ENCODE results near the gene CLDN19. TPM values are rescaled to one million over a fixed set of nuclear protein-coding genes. Genes with fewer than 3 reads are reported as not detected.

CLDN19 gene
- total and polyA plus RNA-seq, 2 donors from 2014 or later: 23.2 to 42.5 TPM

DNA sequence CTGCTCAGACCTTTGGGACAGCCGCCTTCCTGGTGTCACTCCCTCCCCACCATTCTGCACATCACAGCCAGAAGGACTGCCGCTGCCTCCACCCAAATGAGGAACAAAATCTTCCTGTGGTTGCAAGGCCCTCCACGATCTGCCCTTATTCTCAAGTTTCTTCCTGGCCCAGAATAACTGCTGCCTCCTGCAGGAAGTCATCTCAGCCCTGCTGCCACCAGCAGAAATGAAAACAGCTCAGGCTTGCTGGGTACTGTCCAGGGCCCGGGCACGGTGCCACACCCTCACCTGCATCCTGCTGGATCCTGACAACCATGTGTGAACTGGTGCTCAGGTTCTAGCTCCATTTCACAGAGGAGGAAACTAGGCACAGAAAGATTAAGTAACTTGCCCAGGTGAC, 2.8 kb downstream of the CLDN19 start:
- intact Hi-C loops (cut with DNase I): no loop called here
- no peak overlapping the region for H3K9ac ChIP-seq (ENCODE audit: low read length in 3 of 3)
- H3K9me3 ChIP-seq (ENCODE audit: control insufficient read depth in 2 of 3, insufficient read depth in 1 of 3, low read length in 3 of 3): no peaks in the 10 kb centered on the region
- H3K27ac ChIP-seq (ENCODE audit: low read depth in 2 of 2, low read length in 2 of 2): no peak overlapping the region
- H3K36me3 ChIP-seq (ENCODE audit: control insufficient read depth in 2 of 3, insufficient read depth in 3 of 3, low read length in 3 of 3): peaks cover 0 to 3% (median 0%) of the 10 kb centered on the region in 3 donors
- DNase-seq (peak in 1 of 5 donors; percentile 81), FAIRE-seq (no peak)
- TF ChIP-seq, protein P1, sequence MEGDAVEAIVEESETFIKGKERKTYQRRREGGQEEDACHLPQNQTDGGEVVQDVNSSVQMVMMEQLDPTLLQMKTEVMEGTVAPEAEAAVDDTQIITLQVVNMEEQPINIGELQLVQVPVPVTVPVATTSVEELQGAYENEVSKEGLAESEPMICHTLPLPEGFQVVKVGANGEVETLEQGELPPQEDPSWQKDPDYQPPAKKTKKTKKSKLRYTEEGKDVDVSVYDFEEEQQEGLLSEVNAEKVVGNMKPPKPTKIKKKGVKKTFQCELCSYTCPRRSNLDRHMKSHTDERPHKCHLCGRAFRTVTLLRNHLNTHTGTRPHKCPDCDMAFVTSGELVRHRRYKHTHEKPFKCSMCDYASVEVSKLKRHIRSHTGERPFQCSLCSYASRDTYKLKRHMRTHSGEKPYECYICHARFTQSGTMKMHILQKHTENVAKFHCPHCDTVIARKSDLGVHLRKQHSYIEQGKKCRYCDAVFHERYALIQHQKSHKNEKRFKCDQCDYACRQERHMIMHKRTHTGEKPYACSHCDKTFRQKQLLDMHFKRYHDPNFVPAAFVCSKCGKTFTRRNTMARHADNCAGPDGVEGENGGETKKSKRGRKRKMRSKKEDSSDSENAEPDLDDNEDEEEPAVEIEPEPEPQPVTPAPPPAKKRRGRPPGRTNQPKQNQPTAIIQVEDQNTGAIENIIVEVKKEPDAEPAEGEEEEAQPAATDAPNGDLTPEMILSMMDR (IDR thresholded peaks at IDR 0.05; ENCODE audit: borderline replicate concordance, extremely low read depth, insufficient read depth): no peak
- H3K4me1 ChIP-seq (ENCODE audit: control insufficient read depth in 2 of 3, insufficient read depth in 2 of 3, low read depth in 1 of 3, low read length in 3 of 3): peaks cover 0 to 6% (median 3%) of the 10 kb centered on the region in 3 donors
- H3K4me3 ChIP-seq (ENCODE audit: low read length in 3 of 3): no peak overlapping the region
- no peaks in the 10 kb centered on the region for H3K27me3 ChIP-seq (ENCODE audit: control insufficient read depth, insufficient read depth, low read length)

DNA sequence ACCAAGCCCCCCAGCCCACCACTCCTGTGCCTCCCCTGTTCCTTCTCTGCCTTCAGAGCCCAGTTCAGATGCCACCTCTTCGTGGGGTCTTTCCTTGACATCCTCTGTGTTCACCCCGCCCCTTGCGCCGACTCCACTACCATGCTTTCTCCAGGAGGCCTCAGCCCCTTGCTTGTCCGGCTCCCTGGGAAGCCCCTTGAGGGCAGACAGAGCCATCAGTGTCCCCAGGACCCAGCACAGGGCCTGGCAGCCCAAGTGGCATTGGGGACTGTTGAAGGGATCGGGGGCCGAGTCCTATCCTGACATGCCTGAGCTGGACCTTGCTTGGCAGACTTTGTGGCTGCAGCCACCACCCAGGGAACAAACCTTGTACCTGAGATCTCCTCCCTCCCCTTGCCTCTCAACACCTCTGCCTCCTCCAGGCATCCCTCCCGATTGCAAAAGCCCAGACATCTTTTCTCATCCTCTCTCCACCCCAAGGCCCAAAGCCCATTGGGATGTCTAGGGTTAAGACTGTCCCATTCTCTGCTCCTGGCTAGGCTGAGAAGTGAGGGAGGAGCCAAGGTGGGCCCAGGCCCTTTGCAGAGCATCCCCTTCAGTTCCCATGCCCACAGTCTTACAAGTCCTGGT, 3.4 kb downstream of the CLDN19 start:
- TF ChIP-seq, protein P1 (IDR thresholded peaks at IDR 0.05; ENCODE audit: borderline replicate concordance, extremely low read depth, insufficient read depth): no peak
- no peak for FAIRE-seq
- Histone ChIP-seq H3K4me3 (ENCODE audit: low read length in 3 of 3) (no peak overlapping the region), H3K36me3 (ENCODE audit: control insufficient read depth in 2 of 3, insufficient read depth in 3 of 3, low read length in 3 of 3) (peaks cover 0 to 3% (median 0%) of the 10 kb centered on the region in 3 donors), H3K9ac (ENCODE audit: low read length in 3 of 3) (no peak overlapping the region), H3K4me1 (ENCODE audit: control insufficient read depth in 2 of 3, insufficient read depth in 2 of 3, low read depth in 1 of 3, low read length in 3 of 3) (peaks cover 0 to 6% (median 3%) of the 10 kb centered on the region in 3 donors), H3K9me3 (ENCODE audit: control insufficient read depth in 2 of 3, insufficient read depth in 1 of 3, low read length in 3 of 3) (no peaks in the 10 kb centered on the region), H3K27me3 (ENCODE audit: control insufficient read depth, insufficient read depth, low read length) (no peaks in the 10 kb centered on the region), H3K27ac (ENCODE audit: low read depth in 2 of 2, low read length in 2 of 2) (no peak overlapping the region)
- intact Hi-C loops (cut with DNase I): no loop called here
- DNase-seq: peak in 1 of 5 donors; percentile 7

DNA sequence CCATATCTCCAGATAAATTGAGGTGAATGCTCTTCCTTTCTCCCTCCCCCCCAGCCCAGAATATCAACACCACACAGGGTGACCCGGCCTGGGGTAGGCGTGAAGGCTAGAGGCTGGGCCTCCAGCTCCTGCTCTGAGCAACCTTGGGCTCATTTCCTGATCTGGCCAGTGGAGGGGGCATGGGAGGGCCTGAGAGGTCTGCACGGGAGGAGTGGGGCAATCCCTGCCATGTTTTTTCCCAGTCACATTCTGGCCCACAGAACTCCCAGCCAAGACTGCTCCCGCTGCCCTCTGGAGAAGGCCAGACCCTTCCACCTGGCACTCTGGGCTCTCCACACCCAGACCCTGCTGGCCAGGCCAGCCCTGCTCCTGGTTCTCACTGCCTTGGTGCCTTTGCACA, 3.9 kb downstream of the CLDN19 start:
- peaks cover 0 to 3% (median 0%) of the 10 kb centered on the region in 3 donors for H3K36me3 ChIP-seq (ENCODE audit: control insufficient read depth in 2 of 3, insufficient read depth in 3 of 3, low read length in 3 of 3)
- H3K9ac ChIP-seq (ENCODE audit: low read length in 3 of 3): no peak overlapping the region
- H3K27ac ChIP-seq (ENCODE audit: low read depth in 2 of 2, low read length in 2 of 2): no peak overlapping the region
- H3K27me3 ChIP-seq (ENCODE audit: control insufficient read depth, insufficient read depth, low read length): no peaks in the 10 kb centered on the region
- H3K4me3 ChIP-seq (ENCODE audit: low read length in 3 of 3): no peak overlapping the region
- TF ChIP-seq, protein P1 (IDR thresholded peaks at IDR 0.05; ENCODE audit: borderline replicate concordance, extremely low read depth, insufficient read depth): no peak
- peaks cover 0 to 6% (median 3%) of the 10 kb centered on the region in 3 donors for H3K4me1 ChIP-seq (ENCODE audit: control insufficient read depth in 2 of 3, insufficient read depth in 2 of 3, low read depth in 1 of 3, low read length in 3 of 3)
- FAIRE-seq (no peak), DNase-seq (no peak)
- no peaks in the 10 kb centered on the region for H3K9me3 ChIP-seq (ENCODE audit: control insufficient read depth in 2 of 3, insufficient read depth in 1 of 3, low read length in 3 of 3)
- intact Hi-C loops (cut with DNase I): no loop called here
